ENCODE results near the gene PICALM. TPM values are rescaled to one million over a fixed set of nuclear protein-coding genes. Genes with fewer than 3 reads are reported as not detected.

The PICALM gene
- total and polyA plus RNA-seq, 2 of the 8 experiments (the other 6 are each of a cell fraction or from before 2014, with no cell fraction given), result 69.4 to 71.3 TPM

- TF ChIP-seq, protein P1, sequence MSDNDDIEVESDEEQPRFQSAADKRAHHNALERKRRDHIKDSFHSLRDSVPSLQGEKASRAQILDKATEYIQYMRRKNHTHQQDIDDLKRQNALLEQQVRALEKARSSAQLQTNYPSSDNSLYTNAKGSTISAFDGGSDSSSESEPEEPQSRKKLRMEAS (IDR thresholded peaks at IDR 0.05), result no peak
- no peak for TF ChIP-seq BCL11A (IDR thresholded peaks at IDR 0.05; ENCODE audit: low read depth in 2 of 2, low read length in 2 of 2)
- no peak for TF ChIP-seq SIN3A (conservative IDR thresholded peaks at IDR 0.05 in 1 of 2, IDR thresholded peaks at IDR 0.05 in 1 of 2; ENCODE audit: low read depth in 1 of 2, low read length in 2 of 2)
- no peak for TF ChIP-seq SAP30 (IDR thresholded peaks at IDR 0.05; ENCODE audit: insufficient read depth, insufficient replicate concordance, low read length)
- TF ChIP-seq, protein P2, sequence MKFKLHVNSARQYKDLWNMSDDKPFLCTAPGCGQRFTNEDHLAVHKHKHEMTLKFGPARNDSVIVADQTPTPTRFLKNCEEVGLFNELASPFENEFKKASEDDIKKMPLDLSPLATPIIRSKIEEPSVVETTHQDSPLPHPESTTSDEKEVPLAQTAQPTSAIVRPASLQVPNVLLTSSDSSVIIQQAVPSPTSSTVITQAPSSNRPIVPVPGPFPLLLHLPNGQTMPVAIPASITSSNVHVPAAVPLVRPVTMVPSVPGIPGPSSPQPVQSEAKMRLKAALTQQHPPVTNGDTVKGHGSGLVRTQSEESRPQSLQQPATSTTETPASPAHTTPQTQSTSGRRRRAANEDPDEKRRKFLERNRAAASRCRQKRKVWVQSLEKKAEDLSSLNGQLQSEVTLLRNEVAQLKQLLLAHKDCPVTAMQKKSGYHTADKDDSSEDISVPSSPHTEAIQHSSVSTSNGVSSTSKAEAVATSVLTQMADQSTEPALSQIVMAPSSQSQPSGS (IDR thresholded peaks at IDR 0.05; ENCODE audit: low read length), result no peak
- no peak for TF ChIP-seq POLR2AphosphoS5 (IDR thresholded peaks at IDR 0.05; ENCODE audit: low read depth, low read length)
Observed at GRCh38 chr11:85970593-85970992, 98.3 kb downstream of the PICALM start (continued).

All from H1 (cell line).